ENCODE results near the gene MADCAM1. TPM values are rescaled to one million over a fixed set of nuclear protein-coding genes. Genes with fewer than 3 reads are reported as not detected.
A peak's percentile ranks its signal among the peaks of the same experiment; 100 is the strongest.

Gene MADCAM1
- total RNA-seq, 1 donor from 2014 or later, result 0.17 TPM

DNA sequence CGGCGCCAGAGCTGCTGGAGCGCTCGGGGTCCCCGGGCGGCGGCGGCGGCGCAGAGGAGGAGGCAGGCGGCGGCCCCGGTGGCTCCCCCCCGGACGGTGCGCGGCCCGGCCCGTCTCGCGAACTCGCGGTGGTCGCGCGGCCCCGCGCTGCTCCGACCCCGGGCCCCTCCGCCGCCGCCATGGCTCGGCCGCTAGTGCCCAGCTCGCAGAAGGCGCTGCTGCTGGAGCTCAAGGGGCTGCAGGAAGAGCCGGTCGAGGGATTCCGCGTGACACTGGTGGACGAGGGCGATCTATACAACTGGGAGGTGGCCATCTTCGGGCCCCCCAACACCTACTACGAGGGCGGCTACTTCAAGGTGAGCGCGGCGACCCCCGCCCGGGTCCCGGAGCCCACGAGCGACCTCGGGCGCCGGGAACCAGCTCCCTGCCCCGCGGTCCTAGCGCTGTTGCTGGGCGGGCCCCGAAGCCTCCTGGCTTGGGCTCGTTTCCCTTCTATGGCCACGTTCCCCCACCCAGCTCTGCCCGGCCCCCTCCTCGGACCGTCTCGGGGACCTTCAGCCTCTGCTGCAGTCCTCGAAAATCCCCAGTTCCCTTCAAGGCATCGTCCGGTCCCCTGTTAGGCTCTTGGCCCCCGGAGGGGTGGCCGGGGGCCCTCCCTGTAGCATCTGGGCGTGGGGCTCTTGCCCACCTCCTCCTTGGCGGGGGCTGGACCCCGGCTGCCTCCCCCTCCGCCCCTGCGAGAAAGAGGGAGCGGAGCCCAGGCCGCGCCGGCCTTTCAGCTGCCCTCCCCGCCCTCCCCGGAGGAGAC, 35.7 kb downstream of the MADCAM1 start, which contains the start of gene CDC34:
TSS of gene CDC34 (plus strand) at position 8 of the 808 bp plus-strand sequence. CDS start at position 180, 172 bp downstream.
- DNase-seq (ENCODE audit: low read depth), result no peak
- TF ChIP-seq, protein P1, sequence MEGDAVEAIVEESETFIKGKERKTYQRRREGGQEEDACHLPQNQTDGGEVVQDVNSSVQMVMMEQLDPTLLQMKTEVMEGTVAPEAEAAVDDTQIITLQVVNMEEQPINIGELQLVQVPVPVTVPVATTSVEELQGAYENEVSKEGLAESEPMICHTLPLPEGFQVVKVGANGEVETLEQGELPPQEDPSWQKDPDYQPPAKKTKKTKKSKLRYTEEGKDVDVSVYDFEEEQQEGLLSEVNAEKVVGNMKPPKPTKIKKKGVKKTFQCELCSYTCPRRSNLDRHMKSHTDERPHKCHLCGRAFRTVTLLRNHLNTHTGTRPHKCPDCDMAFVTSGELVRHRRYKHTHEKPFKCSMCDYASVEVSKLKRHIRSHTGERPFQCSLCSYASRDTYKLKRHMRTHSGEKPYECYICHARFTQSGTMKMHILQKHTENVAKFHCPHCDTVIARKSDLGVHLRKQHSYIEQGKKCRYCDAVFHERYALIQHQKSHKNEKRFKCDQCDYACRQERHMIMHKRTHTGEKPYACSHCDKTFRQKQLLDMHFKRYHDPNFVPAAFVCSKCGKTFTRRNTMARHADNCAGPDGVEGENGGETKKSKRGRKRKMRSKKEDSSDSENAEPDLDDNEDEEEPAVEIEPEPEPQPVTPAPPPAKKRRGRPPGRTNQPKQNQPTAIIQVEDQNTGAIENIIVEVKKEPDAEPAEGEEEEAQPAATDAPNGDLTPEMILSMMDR (conservative IDR thresholded peaks at IDR 0.05; ENCODE audit: low read depth, low read length), result no peak
- peak within 1 kb of the TSS; percentile 97 for H3K4me3 ChIP-seq (ENCODE audit: low read depth, low read length)

DNA sequence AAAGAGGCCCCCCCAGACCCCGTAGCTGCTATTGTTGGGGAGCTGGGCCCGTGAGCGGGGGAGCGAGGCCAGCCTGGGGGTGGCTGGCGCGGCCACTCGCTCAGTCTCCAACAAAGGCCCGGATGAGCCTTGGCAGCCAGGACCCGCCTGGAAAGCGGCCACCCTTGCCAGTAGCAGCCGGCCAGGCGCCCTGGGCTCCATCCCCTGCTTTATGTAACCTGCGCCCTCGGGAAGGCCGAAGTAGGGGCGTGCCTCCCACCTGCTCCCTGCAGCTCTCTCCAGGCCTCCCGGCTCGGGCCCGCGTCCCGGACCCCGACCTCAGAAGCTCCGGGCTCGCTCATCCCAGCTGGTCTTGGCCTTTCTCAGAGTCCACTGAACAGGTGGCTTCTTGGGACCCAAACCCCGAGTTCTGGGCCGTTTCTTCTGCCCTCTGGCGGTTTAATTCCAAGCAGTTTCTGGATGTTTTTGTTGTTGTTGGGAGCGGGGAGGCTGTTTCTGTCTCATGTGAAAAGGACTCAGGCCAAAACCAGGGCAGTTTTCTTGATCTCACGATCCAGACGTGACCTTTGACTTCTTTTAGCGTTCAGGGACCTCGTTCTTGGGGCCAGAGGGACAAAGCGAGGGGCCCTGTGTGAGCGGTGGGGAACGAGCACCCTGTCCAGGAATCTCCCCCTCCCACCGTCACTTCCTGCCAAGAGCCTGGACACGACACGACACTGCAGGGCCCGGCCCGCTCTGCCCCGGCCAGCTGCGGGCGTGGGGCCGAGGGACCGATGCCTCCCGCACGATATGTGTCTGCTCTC, 36.5 kb downstream of the MADCAM1 start:
- TF ChIP-seq, protein P1 (conservative IDR thresholded peaks at IDR 0.05; ENCODE audit: low read depth, low read length), result peak; percentile 62
- DNase-seq (ENCODE audit: low read depth), result no peak
- H3K4me3 ChIP-seq (ENCODE audit: low read depth, low read length), result peak overlapping the region; percentile 97

DNA sequence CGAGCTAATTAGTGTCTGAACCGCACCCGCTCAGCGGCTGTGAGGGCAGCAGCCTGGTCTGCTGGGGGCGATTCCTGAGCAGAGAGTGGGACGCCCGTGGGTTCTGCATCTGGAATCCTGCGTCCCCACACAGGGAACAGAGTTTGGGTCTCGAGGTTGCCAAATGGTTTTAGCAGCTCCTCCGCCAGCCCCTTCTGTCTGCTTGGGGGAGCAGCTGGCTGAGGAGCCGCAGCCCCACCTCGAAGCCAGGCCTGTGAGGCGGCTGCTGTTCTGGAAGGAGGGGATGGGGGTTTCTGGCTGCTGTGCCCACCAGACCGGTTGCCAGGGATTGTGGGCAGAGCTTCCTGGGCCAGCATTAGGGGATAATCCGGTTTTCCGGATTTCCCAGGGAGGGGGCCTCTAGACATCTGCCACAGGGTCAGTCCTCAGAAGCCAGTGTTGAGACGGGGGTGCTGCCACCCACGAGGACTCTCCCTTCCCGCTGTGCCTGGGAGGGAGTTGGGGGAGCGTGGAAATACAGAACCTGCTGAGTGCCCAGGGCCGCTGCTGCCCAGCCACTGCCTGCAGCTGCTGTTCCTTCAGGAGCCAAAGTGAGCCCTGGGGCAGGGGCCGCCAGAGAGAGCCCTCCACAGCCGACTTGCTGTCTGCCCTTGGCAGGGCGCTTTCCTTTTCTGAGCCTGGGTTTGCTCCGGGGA, 37.2 kb downstream of the MADCAM1 start:
- no peak for DNase-seq (ENCODE audit: low read depth)
- H3K4me3 ChIP-seq (ENCODE audit: low read depth, low read length), result peak overlapping the region; percentile 97
- TF ChIP-seq, protein P1 (conservative IDR thresholded peaks at IDR 0.05; ENCODE audit: low read depth, low read length), result no peak

DNA sequence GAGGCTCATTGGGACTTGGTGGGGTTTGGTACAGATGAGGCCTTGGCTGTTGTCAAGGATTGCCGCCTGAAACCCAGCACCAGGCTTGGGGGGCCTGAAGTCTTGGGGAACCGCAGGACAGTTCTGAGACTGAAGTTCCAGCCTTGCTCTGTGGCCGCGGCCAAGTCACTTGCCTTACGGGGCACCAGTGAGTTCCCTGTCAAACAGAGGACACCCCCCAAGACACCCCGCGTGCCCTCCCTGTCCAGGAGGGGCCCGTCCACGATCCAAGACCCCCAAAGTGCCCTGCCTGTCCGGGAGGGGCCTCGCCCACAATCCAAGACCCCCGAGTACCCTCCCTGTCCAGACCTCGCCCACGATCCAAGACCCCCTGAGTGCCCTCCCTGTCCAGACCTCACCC, 37.8 kb downstream of the MADCAM1 start:
- peak overlapping the region; percentile 97 for H3K4me3 ChIP-seq (ENCODE audit: low read depth, low read length)

DNA sequence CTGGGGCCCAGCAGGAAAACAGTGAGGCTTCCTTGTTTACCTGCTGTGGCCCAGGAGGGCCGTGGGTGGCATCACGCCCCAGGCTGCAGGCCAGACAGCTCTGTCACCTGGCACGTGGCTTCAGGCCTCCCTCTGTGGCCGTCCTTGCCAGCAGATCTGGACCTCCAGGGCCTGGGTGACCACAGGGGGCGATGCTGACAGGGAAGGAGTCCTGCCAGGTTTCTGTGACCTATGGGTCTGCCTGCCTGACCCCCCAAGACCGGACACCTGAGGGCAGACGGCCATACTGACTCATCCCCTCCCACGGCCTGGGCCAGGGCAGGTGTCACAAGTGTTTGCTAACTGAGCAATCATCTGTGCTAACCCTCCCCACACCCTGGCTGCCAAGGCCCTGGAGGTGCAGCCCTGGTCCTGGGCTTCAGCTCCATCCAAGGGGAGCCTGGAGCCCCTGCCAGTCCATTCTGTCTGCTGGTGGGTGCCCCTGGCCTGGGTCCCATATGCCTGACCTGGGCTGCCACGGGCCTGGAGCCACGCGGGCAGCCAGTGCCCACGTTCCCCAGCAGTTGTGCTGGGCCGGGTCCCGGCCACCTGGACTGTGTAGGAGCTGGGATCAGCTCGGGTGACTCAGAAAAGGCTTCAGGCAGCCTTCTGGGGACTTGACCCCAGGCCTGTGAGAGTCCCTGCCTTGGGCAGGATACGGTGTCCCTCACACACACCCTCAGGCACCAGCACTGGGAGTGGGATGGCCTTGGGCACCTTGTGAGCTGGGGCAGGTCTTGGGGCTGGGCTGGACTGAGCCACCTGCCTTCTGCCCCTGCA, 38.9 kb downstream of the MADCAM1 start:
- DNase-seq (ENCODE audit: low read depth), result no peak
- TF ChIP-seq, protein P1 (conservative IDR thresholded peaks at IDR 0.05; ENCODE audit: low read depth, low read length), result peak; percentile 28

More for the DNA sequence above, 37.8 kb downstream of the MADCAM1 start:
- TF ChIP-seq, protein P1 (conservative IDR thresholded peaks at IDR 0.05; ENCODE audit: low read depth, low read length), result no peak
- no peak for DNase-seq (ENCODE audit: low read depth)

More for the DNA sequence above, 38.9 kb downstream of the MADCAM1 start:
- no peak overlapping the region for H3K4me3 ChIP-seq (ENCODE audit: low read depth, low read length)
